ENCODE measurements around the gene RXRB.

Gene RXRB

GRCh38 chr6:33207552-33208090 lies 7.2 kb upstream of the RXRB start:
- Histone ChIP-seq H3K4me3 (peak overlapping the region; percentile 64 to 96 (median 88)), H4K20me1 (peaks cover 0 to 26% (median 6%) of the 10 kb centered on the region in 11 experiments; a peak in 7 of 22 replicates), H3K9ac (peak overlapping the region; percentile 77 to 96 (median 91)), H3K4me1 (peaks cover 43 to 59% (median 50%) of the 10 kb centered on the region in 10 experiments), H3K9me3 (replicated peaks in 1 of 11) (no peaks in the 10 kb centered on the region), H3K4me2 (peak overlapping the region; percentile 80 to 100 (median 97)), H3K27me3 (peaks cover 8 to 36% (median 22%) of the 10 kb centered on the region in 11 experiments), H3K36me3 (peaks cover 22 to 44% (median 34%) of the 10 kb centered on the region in 11 experiments), H3K27ac (peak overlapping the region; percentile 78 to 91 (median 87))
- no peak for TF ChIP-seq Cebpa-rat (IDR thresholded peaks at IDR 0.05)

DNA sequence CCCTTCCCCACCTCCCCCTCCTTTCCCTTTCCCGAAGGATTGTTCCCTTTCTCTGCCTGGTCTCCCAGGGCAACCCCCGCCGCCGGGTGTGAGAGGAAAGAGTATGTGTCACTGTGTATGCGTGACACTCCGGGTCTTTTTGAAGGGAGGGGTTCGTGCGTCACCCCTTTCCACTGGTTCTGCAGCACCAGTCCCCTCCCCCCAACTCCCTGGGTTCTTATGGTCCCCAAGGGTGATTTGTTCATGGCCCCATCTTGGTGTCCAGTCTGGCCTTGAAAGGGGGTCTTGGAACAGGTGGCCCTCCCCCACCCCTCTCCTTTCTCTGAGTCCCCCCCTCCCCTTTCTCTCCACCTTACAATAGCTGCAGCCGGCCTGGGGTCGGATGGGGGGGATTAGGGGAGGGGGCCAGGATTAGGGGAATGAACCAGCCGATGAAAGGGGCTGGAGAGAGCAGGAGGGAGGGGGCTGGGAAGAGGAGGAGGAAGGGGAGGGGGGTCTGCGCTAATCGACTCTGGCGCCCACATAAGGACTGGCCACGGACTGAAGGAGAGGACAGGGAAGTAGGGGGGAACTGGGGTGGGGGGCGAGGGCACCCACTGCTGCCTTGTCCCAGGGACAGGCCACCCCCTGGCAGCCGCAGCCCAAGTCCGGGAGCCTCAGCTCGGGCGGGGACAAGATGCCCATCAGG lies 6.5 kb upstream of the RXRB start:
- Histone ChIP-seq H3K27ac (peak overlapping the region in 8 of 11 experiments; percentile 78 to 91 (median 86); a peak in 10 of 22 replicates), H3K4me2 (peak overlapping the region; percentile 80 to 100 (median 97)), H3K36me3 (peaks cover 29 to 46% (median 38%) of the 10 kb centered on the region in 11 experiments), H3K9ac (peak overlapping the region; percentile 77 to 96 (median 91)), H4K20me1 (peaks cover 0 to 27% (median 6%) of the 10 kb centered on the region in 11 experiments; a peak in 8 of 22 replicates), H3K27me3 (peaks cover 1 to 30% (median 16%) of the 10 kb centered on the region in 11 experiments; a peak in 20 of 22 replicates), H3K9me3 (replicated peaks in 1 of 11) (no peaks in the 10 kb centered on the region), H3K4me3 (peak overlapping the region; percentile 64 to 96 (median 88)), H3K4me1 (peaks cover 44 to 59% (median 50%) of the 10 kb centered on the region in 10 experiments)
- TF ChIP-seq Cebpa-rat (IDR thresholded peaks at IDR 0.05) = no peak

DNA sequence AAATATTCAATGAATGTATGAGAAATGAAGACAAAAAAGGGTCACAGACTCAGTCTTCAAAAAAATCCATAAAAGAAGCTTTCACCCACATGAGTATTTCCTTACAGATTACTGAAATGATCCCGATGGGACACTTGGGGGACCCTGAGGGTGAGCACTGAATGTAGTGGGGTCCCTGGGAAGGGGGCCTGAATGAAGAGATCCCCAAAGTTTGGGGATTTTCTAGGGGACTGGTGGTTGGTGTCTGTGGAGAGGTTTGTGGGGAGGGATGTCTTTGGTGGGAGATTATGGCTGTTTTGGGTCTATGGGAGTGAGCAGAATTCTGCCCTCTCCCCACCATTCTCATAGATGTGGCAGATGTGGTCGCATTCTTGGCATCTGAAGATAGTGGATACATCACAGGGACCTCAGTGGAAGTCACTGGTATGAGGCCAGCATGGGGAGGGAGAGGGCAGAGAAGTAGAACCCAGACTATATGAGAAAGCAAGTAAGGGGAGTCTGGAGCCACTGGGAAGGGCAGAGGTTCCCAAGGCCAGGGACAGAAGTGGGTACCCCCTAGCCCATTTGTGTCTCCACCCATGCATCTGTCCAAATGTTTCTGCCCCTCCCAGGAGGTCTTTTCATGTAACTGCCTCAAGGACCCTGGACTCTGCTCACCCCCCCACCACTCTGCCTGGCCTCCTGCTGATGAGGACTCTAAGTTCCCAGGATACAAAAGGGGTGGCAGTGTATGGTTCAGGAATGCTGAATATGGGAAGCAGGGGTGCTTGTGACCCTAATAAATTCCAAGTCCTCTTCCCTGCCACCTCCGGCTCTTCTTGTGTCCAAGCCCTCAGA lies 5.8 kb upstream of the RXRB start:
- Histone ChIP-seq H3K9me3 (replicated peaks in 1 of 11) (no peaks in the 10 kb centered on the region), H3K9ac (no peak overlapping the region), H3K4me1 (peaks cover 52 to 66% (median 57%) of the 10 kb centered on the region in 10 experiments), H3K4me2 (peak overlapping the region in 3 of 11 experiments; percentile 96 to 100 (median 100); a peak in 5 of 22 replicates), H3K4me3 (no peak overlapping the region), H3K36me3 (peaks cover 30 to 45% (median 39%) of the 10 kb centered on the region in 11 experiments), H3K27ac (no peak overlapping the region), H4K20me1 (peaks cover 0 to 35% (median 6%) of the 10 kb centered on the region in 11 experiments; a peak in 8 of 22 replicates), H3K27me3 (peaks cover 0 to 23% (median 10%) of the 10 kb centered on the region in 11 experiments; a peak in 11 of 22 replicates)
- no peak for TF ChIP-seq Cebpa-rat (IDR thresholded peaks at IDR 0.05)

DNA sequence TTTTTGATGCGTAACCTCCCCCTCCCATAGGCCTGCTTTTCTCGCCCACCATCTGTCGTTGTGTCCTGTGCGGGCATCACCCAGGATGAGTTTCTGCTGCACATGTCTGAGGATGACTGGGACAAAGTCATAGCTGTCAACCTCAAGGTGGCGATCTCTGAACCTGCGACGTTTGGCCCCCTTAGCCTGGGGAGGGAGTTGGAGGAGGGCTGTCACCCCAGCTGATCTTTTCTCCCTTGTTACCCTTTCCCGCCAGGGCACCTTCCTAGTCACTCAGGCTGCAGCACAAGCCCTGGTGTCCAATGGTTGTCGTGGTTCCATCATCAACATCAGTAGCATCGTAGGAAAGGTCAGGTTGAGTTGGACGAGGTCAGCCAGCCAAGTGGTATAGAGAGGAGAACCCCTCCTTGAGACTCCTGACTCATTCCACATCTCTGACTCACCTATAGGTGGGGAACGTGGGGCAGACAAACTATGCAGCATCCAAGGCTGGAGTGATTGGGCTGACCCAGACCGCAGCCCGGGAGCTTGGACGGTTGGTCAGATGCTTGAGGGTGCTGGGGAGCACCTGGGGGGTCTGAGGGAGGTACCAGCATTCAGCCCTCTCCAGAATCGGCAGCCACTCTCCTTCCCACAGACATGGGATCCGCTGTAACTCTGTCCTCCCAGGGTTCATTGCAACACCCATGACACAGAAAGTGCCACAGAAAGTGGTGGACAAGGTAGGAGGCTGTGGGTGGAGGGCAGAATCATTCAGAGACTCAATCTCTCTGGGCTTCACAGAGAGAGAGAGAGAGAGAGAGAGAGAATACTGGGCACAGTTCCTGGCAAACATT lies 4.9 kb upstream of the RXRB start:
- H3K4me2 ChIP-seq = peak overlapping the region; percentile 93 to 100 (median 100)
- no peak for TF ChIP-seq Cebpa-rat (IDR thresholded peaks at IDR 0.05)
- peaks cover 0 to 35% (median 6%) of the 10 kb centered on the region in 11 experiments; a peak in 8 of 22 replicates for H4K20me1 ChIP-seq
- H3K4me3 ChIP-seq = peak overlapping the region; percentile 65 to 83 (median 73)
- H3K4me1 ChIP-seq = peaks cover 54 to 68% (median 58%) of the 10 kb centered on the region in 10 experiments
- H3K36me3 ChIP-seq = peaks cover 28 to 38% (median 35%) of the 10 kb centered on the region in 11 experiments
- H3K9me3 ChIP-seq (replicated peaks in 1 of 11) = no peaks in the 10 kb centered on the region
- peak overlapping the region; percentile 67 to 87 (median 80) for H3K9ac ChIP-seq
- peak overlapping the region in 5 of 11 experiments; percentile 54 to 67 (median 63); a peak in 7 of 22 replicates for H3K27ac ChIP-seq
- H3K27me3 ChIP-seq = peaks cover 0 to 23% (median 10%) of the 10 kb centered on the region in 11 experiments; a peak in 11 of 22 replicates

GRCh38 chr6:33204415-33205190 lies 4.1 kb upstream of the RXRB start, which contains the start of gene HSD17B8:
HSD17B8 (plus strand) TSS chr6:33204655; CDS start chr6:33204669, 14 bp downstream.
- peak within 1 kb of the TSS; percentile 65 to 83 (median 73) for H3K4me3 ChIP-seq
- peak within 1 kb of the TSS; percentile 67 to 87 (median 80) for H3K9ac ChIP-seq
- peak within 1 kb of the TSS; percentile 93 to 100 (median 100) for H3K4me2 ChIP-seq
- peaks cover 0 to 29% (median 6%) of the 10 kb centered on the region in 11 experiments; a peak in 8 of 22 replicates for H4K20me1 ChIP-seq
- H3K27me3 ChIP-seq = peaks cover 0 to 23% (median 10%) of the 10 kb centered on the region in 11 experiments; a peak in 11 of 22 replicates
- no peaks in the 10 kb centered on the region for H3K9me3 ChIP-seq (replicated peaks in 1 of 11)
- H3K4me1 ChIP-seq = peaks cover 53 to 65% (median 59%) of the 10 kb centered on the region in 10 experiments
- peaks cover 21 to 30% (median 27%) of the 10 kb centered on the region in 11 experiments for H3K36me3 ChIP-seq
- peak within 1 kb of the TSS; percentile 11 to 67 (median 55); a peak in 20 of 22 replicates for H3K27ac ChIP-seq
- TF ChIP-seq Cebpa-rat (IDR thresholded peaks at IDR 0.05) = no peak

GRCh38 chr6:33204165-33204414 lies 3.6 kb upstream of the RXRB start:
- H3K4me2 ChIP-seq = peak overlapping the region; percentile 93 to 100 (median 100)
- H4K20me1 ChIP-seq = peaks cover 0 to 26% (median 6%) of the 10 kb centered on the region in 11 experiments; a peak in 8 of 22 replicates
- peaks cover 50 to 64% (median 59%) of the 10 kb centered on the region in 10 experiments for H3K4me1 ChIP-seq
- peak overlapping the region; percentile 65 to 83 (median 73); a peak in 17 of 20 replicates for H3K4me3 ChIP-seq
- peak overlapping the region in 5 of 11 experiments; percentile 11 to 81 (median 80); a peak in 5 of 22 replicates for H3K9ac ChIP-seq
- H3K9me3 ChIP-seq (replicated peaks in 1 of 11) = no peaks in the 10 kb centered on the region
- peaks cover 0 to 23% (median 10%) of the 10 kb centered on the region in 11 experiments; a peak in 11 of 22 replicates for H3K27me3 ChIP-seq
- H3K36me3 ChIP-seq = peaks cover 19 to 27% (median 25%) of the 10 kb centered on the region in 11 experiments
- H3K27ac ChIP-seq = 0 out of 22 replicates have a peak overlapping the region, but pooled peaks of 1 of the 11 experiments have one; percentile 65
- TF ChIP-seq Cebpa-rat (IDR thresholded peaks at IDR 0.05) = no peak

Measured in BLaER1 treated with 17β-estradiol and CSF1 and Interleukin-3, amounts not matched to agents 10 nM and 100 nM (cell line).